PC-9 (cell line): ENCODE data around the gene SEMA6C.

ENCODE experiments used
- EZH2 ChIP-seq: fragments of 200-600 bp; sonication (generic); IDR thresholded peaks from 2 replicates; pipeline ENCODE4 v1.8.0; 2017; ENCODE audit warnings: antibody characterized with exemption, low read depth
- TF ChIP-seq, protein P1 (sequence below): fragments of 200-600 bp; sonication (generic); conservative IDR thresholded peaks from 2 replicates; pipeline ENCODE4 v1.6.1; 2017; ENCODE audit warnings: mixed run types, antibody characterized with exemption, mild to moderate bottlenecking, moderate library complexity

- TF ChIP-seq, protein P1, sequence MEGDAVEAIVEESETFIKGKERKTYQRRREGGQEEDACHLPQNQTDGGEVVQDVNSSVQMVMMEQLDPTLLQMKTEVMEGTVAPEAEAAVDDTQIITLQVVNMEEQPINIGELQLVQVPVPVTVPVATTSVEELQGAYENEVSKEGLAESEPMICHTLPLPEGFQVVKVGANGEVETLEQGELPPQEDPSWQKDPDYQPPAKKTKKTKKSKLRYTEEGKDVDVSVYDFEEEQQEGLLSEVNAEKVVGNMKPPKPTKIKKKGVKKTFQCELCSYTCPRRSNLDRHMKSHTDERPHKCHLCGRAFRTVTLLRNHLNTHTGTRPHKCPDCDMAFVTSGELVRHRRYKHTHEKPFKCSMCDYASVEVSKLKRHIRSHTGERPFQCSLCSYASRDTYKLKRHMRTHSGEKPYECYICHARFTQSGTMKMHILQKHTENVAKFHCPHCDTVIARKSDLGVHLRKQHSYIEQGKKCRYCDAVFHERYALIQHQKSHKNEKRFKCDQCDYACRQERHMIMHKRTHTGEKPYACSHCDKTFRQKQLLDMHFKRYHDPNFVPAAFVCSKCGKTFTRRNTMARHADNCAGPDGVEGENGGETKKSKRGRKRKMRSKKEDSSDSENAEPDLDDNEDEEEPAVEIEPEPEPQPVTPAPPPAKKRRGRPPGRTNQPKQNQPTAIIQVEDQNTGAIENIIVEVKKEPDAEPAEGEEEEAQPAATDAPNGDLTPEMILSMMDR = no peak
- TF ChIP-seq EZH2 = no peak
These were observed 1.2 kb upstream of the SEMA6C start for GRCh38 chr1:151147665-151148064.
